ENCODE results near the gene ZNF569. TPM values are rescaled to one million over a fixed set of nuclear protein-coding genes. Genes with fewer than 3 reads are reported as not detected.

Gene ZNF569
- total and polyA plus RNA-seq, 8 donors: 1.7 to 25.4 (median 2.3) TPM; not detected in 2

Other genes with a start within 250 kb of the ZNF569 start
- 10 to 100 TPM in 4 of 5 donors, 1 to 10 TPM in 1; 2.3 to 53.0 (median 12.8) TPM for gene ZNF383, start 249.2 kb downstream of the ZNF569 start, total RNA-seq
- gene ZNF383, start 249.2 kb downstream of the ZNF569 start, polyA plus RNA-seq: 1 to 10 TPM; 2.7 to 4.6 (median 4.1) TPM
- 10 to 100 TPM in 1 of 5 donors, 1 to 10 TPM in 4; 2.7 to 20.6 (median 8.2) TPM for gene ZNF527, start 96.3 kb downstream of the ZNF569 start, total RNA-seq
- gene ZNF527, start 96.3 kb downstream of the ZNF569 start, polyA plus RNA-seq: 1 to 10 TPM; 2.3 to 3.2 (median 2.6) TPM
- 10 to 100 TPM in 2 of 5 donors, 1 to 10 TPM in 3; 3.8 to 17.1 (median 8.8) TPM for gene ZNF570, start 1.9 kb upstream of the ZNF569 start, total RNA-seq
- 1 to 10 TPM; 1.4 to 2.4 (median 1.6) TPM for gene ZNF570, start 1.9 kb upstream of the ZNF569 start, polyA plus RNA-seq
- 10 to 100 TPM in 3 of 5 donors, 1 to 10 TPM in 1, under 1 TPM in 1; 0.29 to 46.4 (median 13.4) TPM for gene ZNF793, start 39.5 kb upstream of the ZNF569 start, total RNA-seq
- gene ZNF793, start 39.5 kb upstream of the ZNF569 start, polyA plus RNA-seq: 1 to 10 TPM in 2 of 3 donors, under 1 TPM in 1; 0.81 to 3.0 (median 1.8) TPM
- 1 to 10 TPM; 1.7 to 7.2 (median 3.6) TPM for gene ZNF571, start 127.3 kb upstream of the ZNF569 start, total RNA-seq
- 1 to 10 TPM; 1.3 to 2.1 (median 1.7) TPM for gene ZNF571, start 127.3 kb upstream of the ZNF569 start, polyA plus RNA-seq
- 10 to 100 TPM in 1 of 5 donors, 1 to 10 TPM in 4; 2.6 to 16.5 (median 6.4) TPM for gene ZNF540, start 127.4 kb upstream of the ZNF569 start, total RNA-seq
- 1 to 10 TPM; 1.9 to 4.0 (median 2.9) TPM for gene ZNF540, start 127.4 kb upstream of the ZNF569 start, polyA plus RNA-seq
- gene ZFP30, start 188.0 kb upstream of the ZNF569 start, total RNA-seq: 10 to 100 TPM in 2 of 5 donors, 1 to 10 TPM in 2, under 1 TPM in 1; 0.45 to 27.7 (median 5.5) TPM
- 1 to 10 TPM; 2.1 to 2.9 (median 2.6) TPM for gene ZFP30, start 188.0 kb upstream of the ZNF569 start, polyA plus RNA-seq